Epithelial cell of esophagus (primary cell): ENCODE results near the gene RAD51B.

Experiments used
- DNase-seq: peaks from one replicate; pipeline ENCODE4 v3.0.0; 2010; ENCODE audit warnings: low read depth
- H3K4me3 ChIP-seq: 2 replicates; pipeline ENCODE4 v1.5.1; 2011; ENCODE audit warnings: mild to moderate bottlenecking, low read length, control low read depth
- TF ChIP-seq, protein P1 (sequence below): IDR thresholded peaks from 2 replicates; pipeline ENCODE4 v1.5.1; 2011; ENCODE audit warnings: low read depth, mild to moderate bottlenecking, low read length, control low read depth, inconsistent platforms; ENCODE audit not compliant: insufficient read depth; ENCODE audit errors: missing control alignments

Gene RAD51B

DNA sequence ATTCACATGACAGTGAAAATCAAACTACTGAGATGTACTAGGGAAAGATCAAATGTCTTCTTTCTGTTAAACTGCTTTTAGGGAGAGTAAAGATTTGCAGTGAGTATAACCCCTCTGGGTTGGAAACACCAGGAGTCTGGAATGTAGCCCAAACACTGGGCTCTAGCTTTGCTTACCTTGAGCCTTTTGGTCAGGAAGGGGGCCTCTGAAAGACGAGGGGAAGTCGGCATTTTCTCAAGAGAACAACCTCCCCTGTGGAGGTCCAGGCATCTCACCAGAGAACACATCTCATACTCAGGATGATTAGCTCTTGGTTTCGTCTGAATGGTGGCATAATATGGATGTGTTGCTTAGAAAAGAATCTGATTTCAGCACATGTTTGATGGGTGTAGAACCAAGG is 804.2 kb downstream of the RAD51B start:
- TF ChIP-seq, protein P1, sequence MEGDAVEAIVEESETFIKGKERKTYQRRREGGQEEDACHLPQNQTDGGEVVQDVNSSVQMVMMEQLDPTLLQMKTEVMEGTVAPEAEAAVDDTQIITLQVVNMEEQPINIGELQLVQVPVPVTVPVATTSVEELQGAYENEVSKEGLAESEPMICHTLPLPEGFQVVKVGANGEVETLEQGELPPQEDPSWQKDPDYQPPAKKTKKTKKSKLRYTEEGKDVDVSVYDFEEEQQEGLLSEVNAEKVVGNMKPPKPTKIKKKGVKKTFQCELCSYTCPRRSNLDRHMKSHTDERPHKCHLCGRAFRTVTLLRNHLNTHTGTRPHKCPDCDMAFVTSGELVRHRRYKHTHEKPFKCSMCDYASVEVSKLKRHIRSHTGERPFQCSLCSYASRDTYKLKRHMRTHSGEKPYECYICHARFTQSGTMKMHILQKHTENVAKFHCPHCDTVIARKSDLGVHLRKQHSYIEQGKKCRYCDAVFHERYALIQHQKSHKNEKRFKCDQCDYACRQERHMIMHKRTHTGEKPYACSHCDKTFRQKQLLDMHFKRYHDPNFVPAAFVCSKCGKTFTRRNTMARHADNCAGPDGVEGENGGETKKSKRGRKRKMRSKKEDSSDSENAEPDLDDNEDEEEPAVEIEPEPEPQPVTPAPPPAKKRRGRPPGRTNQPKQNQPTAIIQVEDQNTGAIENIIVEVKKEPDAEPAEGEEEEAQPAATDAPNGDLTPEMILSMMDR = no peak
- no peak overlapping the region for H3K4me3 ChIP-seq
- DNase-seq = no peak

GRCh38 chr14:68624541-68625220 is 805.1 kb downstream of the RAD51B start:
- DNase-seq = no peak
- H3K4me3 ChIP-seq = no peak overlapping the region
- TF ChIP-seq, protein P1 = no peak

GRCh38 chr14:68625366-68626090 is 805.9 kb downstream of the RAD51B start:
- TF ChIP-seq, protein P1 = no peak
- DNase-seq = no peak
- no peak overlapping the region for H3K4me3 ChIP-seq

DNA sequence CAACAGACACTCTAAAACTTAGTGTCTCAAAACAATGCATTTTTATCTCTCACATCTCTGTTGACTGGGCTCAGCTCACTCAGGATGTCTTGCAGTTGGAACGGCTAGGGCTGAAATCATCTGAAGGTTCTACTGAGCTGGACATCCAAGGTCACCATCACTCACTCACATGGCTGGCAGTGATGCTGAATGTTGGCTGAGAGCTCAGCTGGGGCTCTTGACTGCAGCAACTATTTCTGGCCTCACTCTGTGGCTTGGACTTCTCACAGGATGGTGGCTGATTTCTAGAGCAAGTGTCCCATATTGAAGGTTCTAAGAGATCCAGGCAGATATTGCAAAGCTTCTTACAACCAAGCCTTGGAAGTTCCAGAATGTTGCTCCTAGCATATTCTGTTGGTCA is 806.8 kb downstream of the RAD51B start:
- no peak overlapping the region for H3K4me3 ChIP-seq
- no peak for DNase-seq
- TF ChIP-seq, protein P1 = no peak

- TF ChIP-seq, protein P1 = no peak
- no peak overlapping the region for H3K4me3 ChIP-seq
Observed at GRCh38 chr14:68627050-68627867, 807.7 kb downstream of the RAD51B start.

DNA sequence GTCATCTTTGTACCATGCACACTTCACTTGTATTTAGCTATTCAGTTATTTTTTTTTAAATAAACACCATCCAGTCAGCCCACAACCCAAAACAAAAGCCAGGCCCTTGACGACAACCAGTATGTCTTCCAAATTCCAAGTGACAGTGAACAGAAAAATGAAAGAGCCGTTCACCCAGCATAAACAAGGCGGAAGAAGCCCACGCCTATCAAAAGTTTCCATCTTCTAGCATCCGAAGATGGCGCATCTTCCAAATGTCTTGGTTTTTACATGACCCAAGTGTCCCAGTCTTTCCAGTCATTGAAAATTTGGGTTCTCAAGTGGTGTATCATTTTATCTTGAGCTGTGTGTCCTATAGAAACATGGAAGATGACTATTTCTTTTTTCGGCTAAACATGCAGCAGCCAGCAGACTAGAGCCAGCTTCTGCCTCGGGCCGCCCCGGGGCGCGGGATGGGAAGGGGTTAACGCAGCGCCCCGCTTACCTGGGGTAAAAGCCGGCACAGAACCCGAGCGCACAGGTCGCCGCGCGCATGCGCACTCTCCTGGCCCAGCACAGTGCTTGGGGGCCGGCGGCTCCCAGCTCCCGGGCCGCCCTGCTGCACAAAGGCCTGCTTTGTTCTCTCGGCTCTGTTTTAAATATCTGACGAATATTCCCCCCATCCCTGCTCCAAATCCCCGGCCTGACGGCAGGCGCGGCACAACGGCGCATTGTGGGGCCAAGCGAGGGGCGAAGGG is 808.5 kb downstream of the RAD51B start:
- H3K4me3 ChIP-seq = peak overlapping the region; percentile 23
- TF ChIP-seq, protein P1 = no peak
- peak; percentile 39 for DNase-seq

More at GRCh38 chr14:68627050-68627867, 807.7 kb downstream of the RAD51B start:
- no peak for DNase-seq
